Suprapubic skin (tissue), 4 donors: ENCODE measurements around the gene TNPO1. TPM values are rescaled to one million over a fixed set of nuclear protein-coding genes. Genes with fewer than 3 reads are reported as not detected.

Source experiments
- DNase-seq, 2 donors: peaks; one replicate each; pipeline ENCODE4 v3.0.0-alpha.2; 2019; ENCODE audit warnings: low spot score in 2 of 2
- H3K27ac ChIP-seq: fragments of 200-600 bp; sonication (generic); one replicate; pipeline ENCODE4 v1.5.1; 2019
- H3K27me3 ChIP-seq: fragments of 200-600 bp; sonication (generic); one replicate; pipeline ENCODE4 v1.5.1; 2019
- H3K36me3 ChIP-seq: fragments of 200-600 bp; sonication (generic); one replicate; pipeline ENCODE4 v1.5.1; 2019
- H3K4me1 ChIP-seq: fragments of 200-600 bp; sonication (generic); one replicate; pipeline ENCODE4 v1.5.1; 2019
- H3K4me3 ChIP-seq: fragments of 200-600 bp; sonication (generic); one replicate; pipeline ENCODE4 v1.5.1; 2019; ENCODE audit warnings: mild to moderate bottlenecking
- H3K9me3 ChIP-seq: fragments of 200-600 bp; sonication (generic); one replicate; pipeline ENCODE4 v1.5.1; 2019
- CTCF ChIP-seq, 2 donors: fragments of 200-600 bp in 1 of 2; fragments of 450-650 bp in 1 of 2; sonication (generic) in 1 of 2; IDR thresholded peaks; one replicate each; pipeline ENCODE4 v1.5.1; 2016 to 2019; ENCODE audit warnings: antibody characterized with exemption in 2 of 2, mild to moderate bottlenecking in 1 of 2, moderate library complexity in 1 of 2
- EP300 ChIP-seq: sonication (generic); formaldehyde crosslinking; IDR thresholded peaks from one replicate; pipeline ENCODE4 v1.6.1; 2017; ENCODE audit warnings: antibody characterized with exemption
- POLR2A ChIP-seq, 2 donors: fragments of 450-650 bp; IDR thresholded peaks; one replicate each; pipeline ENCODE4 v1.6.1; 2017; ENCODE audit warnings: antibody characterized with exemption in 2 of 2, mild to moderate bottlenecking in 2 of 2, moderate library complexity in 2 of 2
- POLR2AphosphoS5 ChIP-seq, 3 donors: sonication (generic); formaldehyde crosslinking; IDR thresholded peaks; one replicate each; pipeline ENCODE4 v1.6.1; 2017; ENCODE audit warnings: antibody characterized with exemption in 3 of 3
- WGBS: methylation state at CpG from one replicate; pipeline ENCODE4 v1.1.5; 2018; 5-methylcytosine and 5-hydroxymethylcytosine counted together
- total RNA-seq, 4 donors: library from RNA; depleted of rRNA; stranded (reverse); fragments of >200 nt; gene quantifications; one replicate each; pipeline ENCODE4 v1.1.0, GENCODE V29; 2016

The TNPO1 gene
- total RNA-seq, 4 donors from 2014 or later = 40.7 to 81.0 (median 51.2) TPM

GRCh38 chr5:72889324-72889723, 72.9 kb downstream of the TNPO1 start:
- no peak for DNase-seq
- Histone ChIP-seq H3K36me3 (peaks cover 94% of the 10 kb centered on the region), H3K4me1 (no peaks in the 10 kb centered on the region), H3K4me3 (no peak overlapping the region), H3K27me3 (no peaks in the 10 kb centered on the region), H3K9me3 (no peaks in the 10 kb centered on the region), H3K27ac (no peak overlapping the region)
- WGBS = 96% methylated on average over 5 of the region's 5 CpGs
- TF ChIP-seq POLR2AphosphoS5 (IDR thresholded peaks at IDR 0.05) = no peak
- TF ChIP-seq CTCF (IDR thresholded peaks at IDR 0.05) = no peak

GRCh38 chr5:72892846-72893245, 76.4 kb downstream of the TNPO1 start:
- no peak for TF ChIP-seq EP300
- TF ChIP-seq POLR2AphosphoS5 (IDR thresholded peaks at IDR 0.05) = no peak
- no peak for TF ChIP-seq CTCF (IDR thresholded peaks at IDR 0.05)
- no peak for TF ChIP-seq POLR2A (IDR thresholded peaks at IDR 0.05)
- H3K4me3 ChIP-seq = no peak overlapping the region
- H3K4me1 ChIP-seq = no peaks in the 10 kb centered on the region
- no peaks in the 10 kb centered on the region for H3K9me3 ChIP-seq
- WGBS = 84% methylated on average over 4 of the region's 4 CpGs
- H3K36me3 ChIP-seq = peaks cover 87% of the 10 kb centered on the region
- H3K27me3 ChIP-seq = no peaks in the 10 kb centered on the region
- DNase-seq = no peak
- H3K27ac ChIP-seq = no peak overlapping the region

DNA sequence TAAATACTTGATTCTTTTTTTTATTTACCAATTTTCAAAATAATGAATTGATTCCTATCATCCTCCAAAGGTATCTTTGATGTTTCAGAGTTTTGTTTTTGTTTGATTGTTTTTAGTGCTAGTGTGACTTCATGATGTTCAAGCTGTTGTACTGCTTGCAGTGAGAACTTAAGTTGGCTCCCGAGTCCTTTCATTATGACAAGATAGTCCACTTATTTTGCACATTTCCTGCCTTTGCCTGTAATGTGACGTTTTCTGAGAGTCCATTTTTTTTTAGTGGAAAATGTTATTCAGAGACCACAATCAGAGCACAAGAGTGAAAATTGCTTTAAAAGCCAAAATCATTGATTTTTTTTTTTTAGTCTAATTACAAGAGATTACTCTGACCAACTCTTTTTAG, 79.3 kb downstream of the TNPO1 start:
- Histone ChIP-seq H3K27ac (no peak overlapping the region), H3K27me3 (no peaks in the 10 kb centered on the region), H3K36me3 (peaks cover 75% of the 10 kb centered on the region), H3K4me3 (no peak overlapping the region), H3K9me3 (no peaks in the 10 kb centered on the region), H3K4me1 (no peaks in the 10 kb centered on the region)
- DNase-seq = no peak
- 76% methylated on average over 2 of the region's 2 CpGs for WGBS
- TF ChIP-seq EP300 (no peak), POLR2AphosphoS5 (IDR thresholded peaks at IDR 0.05) (no peak)

GRCh38 chr5:72906806-72907205, 90.3 kb downstream of the TNPO1 start:
- Histone ChIP-seq H3K4me3 (no peak overlapping the region), H3K36me3 (peaks cover 77% of the 10 kb centered on the region), H3K27me3 (no peaks in the 10 kb centered on the region), H3K27ac (no peak overlapping the region), H3K4me1 (no peaks in the 10 kb centered on the region), H3K9me3 (no peaks in the 10 kb centered on the region)
- DNase-seq = no peak
- TF ChIP-seq EP300 = no peak

DNA sequence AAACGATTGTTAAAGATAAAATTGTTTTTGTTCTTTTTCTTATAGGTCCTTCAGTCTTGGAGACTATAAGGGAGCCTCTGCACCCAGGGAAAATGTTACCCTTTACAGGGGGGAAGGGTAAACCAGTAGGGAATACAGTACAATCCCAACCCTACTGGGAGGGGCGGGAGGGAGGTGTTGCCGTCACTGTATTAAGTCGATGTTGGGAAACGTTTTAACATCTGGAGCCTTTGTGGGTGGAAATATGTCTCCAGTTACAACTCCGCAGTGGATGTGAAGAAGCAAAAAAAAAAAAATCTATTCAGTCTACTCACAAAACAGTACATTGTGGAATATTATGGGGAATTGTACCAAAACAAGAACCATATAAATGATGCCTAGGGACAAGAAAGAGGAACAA, 92.2 kb downstream of the TNPO1 start:
- H3K27me3 ChIP-seq = no peaks in the 10 kb centered on the region
- no peak for DNase-seq
- no peaks in the 10 kb centered on the region for H3K9me3 ChIP-seq
- H3K36me3 ChIP-seq = peaks cover 58% of the 10 kb centered on the region
- H3K4me3 ChIP-seq = no peak overlapping the region
- H3K27ac ChIP-seq = no peak overlapping the region
- TF ChIP-seq CTCF (IDR thresholded peaks at IDR 0.05) (no peak), POLR2AphosphoS5 (IDR thresholded peaks at IDR 0.05) (no peak)
- no peaks in the 10 kb centered on the region for H3K4me1 ChIP-seq
- WGBS = 67% methylated on average over 6 of the region's 6 CpGs

DNA sequence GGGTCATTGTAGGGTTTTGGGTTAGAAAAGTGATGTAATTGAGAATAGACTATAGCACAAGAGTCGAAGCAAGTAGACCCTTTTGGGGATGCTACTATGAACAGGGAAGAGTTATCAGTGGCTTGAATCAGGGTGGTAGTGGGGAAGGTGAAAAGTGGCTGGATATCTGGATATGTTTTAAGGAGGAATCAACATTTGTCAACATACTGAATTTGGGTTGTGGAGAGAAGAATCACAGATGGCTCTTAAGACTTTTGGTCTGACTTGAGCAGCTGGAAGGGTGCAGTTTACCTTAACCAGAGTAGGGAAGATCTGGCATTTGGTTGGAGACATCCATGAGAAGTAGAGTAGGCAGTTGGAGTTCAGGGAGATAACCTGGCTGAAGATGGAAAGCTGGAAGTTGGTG, 100.9 kb downstream of the TNPO1 start:
- Histone ChIP-seq H3K27ac (no peak overlapping the region), H3K36me3 (no peaks in the 10 kb centered on the region), H3K27me3 (no peaks in the 10 kb centered on the region), H3K4me3 (no peak overlapping the region), H3K4me1 (no peaks in the 10 kb centered on the region), H3K9me3 (no peaks in the 10 kb centered on the region)
- 95% methylated on average over 1 of the region's 1 CpG for WGBS
- no peak for DNase-seq
- TF ChIP-seq POLR2AphosphoS5 (IDR thresholded peaks at IDR 0.05) = no peak
- no peak for TF ChIP-seq POLR2A (IDR thresholded peaks at IDR 0.05)
- no peak for TF ChIP-seq CTCF (IDR thresholded peaks at IDR 0.05)
- no peak for TF ChIP-seq EP300
